ENCODE data around the gene PAF1. TPM values are rescaled to one million over a fixed set of nuclear protein-coding genes. Genes with fewer than 3 reads are reported as not detected.
A peak's percentile ranks its signal among the peaks of the same experiment; 100 is the strongest.

PAF1 gene
- 10 to 100 TPM; 46.8 to 60.2 (median 54.2) TPM for total RNA-seq
- 10 to 100 TPM; 50.9 to 86.9 (median 51.6) TPM for polyA plus RNA-seq
- long read RNA-seq, donor 1, transcript PAF1-201 (14 exons, 2,066 nt), result major isoform, 15 of 22 reads
- long read RNA-seq, donor 1, partial matches to known transcripts, result 5 of 22 reads
- long read RNA-seq, donor 1, other reads (novel, unspliced or antisense), result 0 of 22 reads
- long read RNA-seq, donor 2, transcript PAF1-201 (14 exons, 2,066 nt), result major isoform, 5 of 33 reads
- long read RNA-seq, donor 2, partial matches to known transcripts, result 28 of 33 reads
- long read RNA-seq, donor 2, other reads (novel, unspliced or antisense), result 0 of 33 reads
- long read RNA-seq, donor 3, transcript PAF1-201 (14 exons, 2,066 nt), result major isoform, 5 of 5 reads
- long read RNA-seq, donor 3, partial matches to known transcripts, result 0 of 5 reads
- long read RNA-seq, donor 3, other reads (novel, unspliced or antisense), result 0 of 5 reads
- long read RNA-seq, donor 4, transcript PAF1-201 (14 exons, 2,066 nt), result major isoform, 33 of 41 reads
- long read RNA-seq, donor 4, partial matches to known transcripts, result 3 of 41 reads
- long read RNA-seq, donor 4, other reads (novel, unspliced or antisense), result 5 of 41 reads
- long read RNA-seq, donor 5, transcript PAF1-201 (14 exons, 2,066 nt), result major isoform, 117 of 138 reads
- long read RNA-seq, donor 5, partial matches to known transcripts, result 4 of 138 reads
- long read RNA-seq, donor 5, other reads (novel, unspliced or antisense), result 17 of 138 reads
- long read RNA-seq, donor 6, transcript PAF1-201 (14 exons, 2,066 nt), result major isoform, 29 of 39 reads
- long read RNA-seq, donor 6, partial matches to known transcripts, result 1 of 39 reads
- long read RNA-seq, donor 6, other reads (novel, unspliced or antisense), result 8 of 39 reads
- long read RNA-seq, donor 7, transcript PAF1-201 (14 exons, 2,066 nt), result major isoform, 6 of 11 reads
- long read RNA-seq, donor 7, partial matches to known transcripts, result 5 of 11 reads
- long read RNA-seq, donor 7, other reads (novel, unspliced or antisense), result 0 of 11 reads
- long read RNA-seq, donor 8, transcript PAF1-201 (14 exons, 2,066 nt), result major isoform, 19 of 20 reads
- long read RNA-seq, donor 8, partial matches to known transcripts, result 0 of 20 reads
- long read RNA-seq, donor 8, other reads (novel, unspliced or antisense), result 0 of 20 reads
- long read RNA-seq, donor 9, transcript PAF1-201 (14 exons, 2,066 nt), result major isoform, 8 of 49 reads
- long read RNA-seq, donor 9, partial matches to known transcripts, result 15 of 49 reads
- long read RNA-seq, donor 9, other reads (novel, unspliced or antisense), result 26 of 49 reads
- long read RNA-seq, donor 10, transcript PAF1-201 (14 exons, 2,066 nt), result major isoform, 6 of 22 reads
- long read RNA-seq, donor 10, partial matches to known transcripts, result 16 of 22 reads
- long read RNA-seq, donor 10, other reads (novel, unspliced or antisense), result 0 of 22 reads

DNA sequence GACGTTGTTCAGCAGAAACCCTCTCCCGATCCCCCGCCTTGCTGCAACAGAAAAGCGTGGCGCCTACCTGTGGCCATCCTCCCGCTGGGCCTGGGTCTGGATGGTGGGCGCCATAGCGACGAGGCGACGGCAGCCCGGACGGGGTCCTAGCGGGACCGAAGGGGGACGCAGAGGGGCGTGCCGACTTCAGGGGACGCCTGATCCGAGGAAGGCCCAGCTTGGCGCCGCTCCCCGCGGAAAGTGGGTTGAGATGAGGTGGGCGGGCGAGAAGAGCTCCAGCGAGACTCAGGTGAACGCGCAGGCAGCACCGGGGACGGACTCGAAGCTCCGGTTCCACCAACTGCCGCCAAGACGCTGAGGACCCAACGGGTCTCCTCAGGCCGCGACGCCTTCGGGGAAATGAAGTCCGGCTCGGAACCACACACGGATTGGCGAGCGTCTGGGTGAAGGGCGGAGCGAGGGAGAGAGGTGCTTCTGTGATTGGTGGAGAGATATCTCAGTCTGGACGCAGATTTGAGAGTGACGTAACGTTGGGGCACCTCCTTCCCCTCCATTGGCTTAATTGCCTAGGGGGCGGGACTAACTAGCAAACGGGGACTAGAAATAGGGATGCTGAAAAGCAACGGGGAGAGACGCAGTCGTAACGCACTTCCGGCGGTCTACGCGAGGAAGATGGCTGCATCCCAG lies at the start of gene PAF1, which contains the start of gene MED29:
TSS of gene PAF1 (minus strand) at position 356 of the 687 bp plus-strand sequence. CDS start at position 114, 242 bp downstream.
TSS of gene MED29 (plus strand) at position 628 of the 687 bp plus-strand sequence. CDS start at position 673, 45 bp downstream.
- WGBS, 4 donors, result 0 to 1% (median 1%) methylated on average over 15 to 60 of the region's 60 CpGs
- peaks cover 0 to 48% of the 10 kb centered on the region in 2 donors for H3K36me3 ChIP-seq (replicated peaks in 1 of 2)
- H3K27me3 ChIP-seq, result no peaks in the 10 kb centered on the region
- TF ChIP-seq POLR2A (IDR thresholded peaks at IDR 0.05), result peak; percentile 89 to 97
- TF ChIP-seq, protein P1, sequence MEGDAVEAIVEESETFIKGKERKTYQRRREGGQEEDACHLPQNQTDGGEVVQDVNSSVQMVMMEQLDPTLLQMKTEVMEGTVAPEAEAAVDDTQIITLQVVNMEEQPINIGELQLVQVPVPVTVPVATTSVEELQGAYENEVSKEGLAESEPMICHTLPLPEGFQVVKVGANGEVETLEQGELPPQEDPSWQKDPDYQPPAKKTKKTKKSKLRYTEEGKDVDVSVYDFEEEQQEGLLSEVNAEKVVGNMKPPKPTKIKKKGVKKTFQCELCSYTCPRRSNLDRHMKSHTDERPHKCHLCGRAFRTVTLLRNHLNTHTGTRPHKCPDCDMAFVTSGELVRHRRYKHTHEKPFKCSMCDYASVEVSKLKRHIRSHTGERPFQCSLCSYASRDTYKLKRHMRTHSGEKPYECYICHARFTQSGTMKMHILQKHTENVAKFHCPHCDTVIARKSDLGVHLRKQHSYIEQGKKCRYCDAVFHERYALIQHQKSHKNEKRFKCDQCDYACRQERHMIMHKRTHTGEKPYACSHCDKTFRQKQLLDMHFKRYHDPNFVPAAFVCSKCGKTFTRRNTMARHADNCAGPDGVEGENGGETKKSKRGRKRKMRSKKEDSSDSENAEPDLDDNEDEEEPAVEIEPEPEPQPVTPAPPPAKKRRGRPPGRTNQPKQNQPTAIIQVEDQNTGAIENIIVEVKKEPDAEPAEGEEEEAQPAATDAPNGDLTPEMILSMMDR (IDR thresholded peaks at IDR 0.05), result peak in 3 of 6 experiments; percentile 14 to 23 (median 16)
- H3K27ac ChIP-seq, result peak within 1 kb of the TSS; percentile 64 to 100 (median 97)
- intact Hi-C loops (cut with DNase I), result no loop called here
- H3K4me1 ChIP-seq (replicated peaks in 1 of 2), result peaks cover 13 to 17% of the 10 kb centered on the region in 2 donors
- H3K9me3 ChIP-seq (replicated peaks in 1 of 3), result no peaks in the 10 kb centered on the region
- DNase-seq, result peak; percentile 97 to 99 (median 99)
- peak within 1 kb of the TSS; percentile 55 to 97 (median 71) for H3K4me3 ChIP-seq

DNA sequence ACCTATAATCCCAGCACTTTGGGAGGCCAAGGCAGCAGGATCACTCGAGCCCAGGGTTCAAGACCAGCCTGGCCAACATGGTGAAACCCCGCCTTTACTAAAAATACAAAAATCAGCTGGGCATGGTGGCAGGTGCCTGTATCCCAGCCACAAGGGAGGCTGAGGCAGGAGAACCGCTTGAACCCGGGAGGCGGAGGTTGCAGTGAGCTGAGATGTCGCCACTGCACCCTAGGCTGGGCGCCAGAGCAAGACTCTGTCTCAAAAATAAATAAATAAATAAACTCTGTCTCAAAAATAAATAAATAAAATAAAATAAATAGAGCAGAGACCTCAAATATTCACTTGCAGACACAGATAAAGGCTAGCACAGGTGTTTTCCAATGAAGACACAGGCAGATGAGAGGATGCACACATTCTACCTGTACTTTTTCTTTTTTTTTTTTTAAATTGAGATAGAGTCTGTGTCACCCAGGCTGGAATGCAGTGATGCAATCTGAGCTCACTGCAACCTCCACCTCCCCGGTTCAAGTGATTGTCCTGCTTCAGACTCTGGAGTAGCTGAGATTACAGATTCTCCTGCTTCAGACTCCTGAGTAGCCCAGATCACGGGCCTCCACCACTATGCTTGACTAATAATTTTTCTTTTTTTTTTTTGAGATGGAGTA lies 47.5 kb upstream of the PAF1 start:
- H3K27me3 ChIP-seq, result no peaks in the 10 kb centered on the region
- no peaks in the 10 kb centered on the region for H3K9me3 ChIP-seq (replicated peaks in 1 of 3)
- DNase-seq, result no peak
- no peak overlapping the region for H3K27ac ChIP-seq
- TF ChIP-seq POLR2A (IDR thresholded peaks at IDR 0.05), result no peak
- TF ChIP-seq, protein P1 (IDR thresholded peaks at IDR 0.05), result no peak
- intact Hi-C loops (cut with DNase I), result loop anchor here in 1 of 2 donors (10.0 kb wide), 1 partner anchor 236 kb away; no protein-coding TSS in a partner anchor
- peaks cover 18 to 22% of the 10 kb centered on the region in 2 donors for H3K4me1 ChIP-seq (replicated peaks in 1 of 2)
- H3K4me3 ChIP-seq, result no peak overlapping the region
- H3K36me3 ChIP-seq (replicated peaks in 1 of 2), result peaks cover 0 to 14% of the 10 kb centered on the region in 2 donors
- WGBS, 4 donors, result 76 to 83% (median 82%) methylated on average over 9 of the region's 9 CpGs

DNA sequence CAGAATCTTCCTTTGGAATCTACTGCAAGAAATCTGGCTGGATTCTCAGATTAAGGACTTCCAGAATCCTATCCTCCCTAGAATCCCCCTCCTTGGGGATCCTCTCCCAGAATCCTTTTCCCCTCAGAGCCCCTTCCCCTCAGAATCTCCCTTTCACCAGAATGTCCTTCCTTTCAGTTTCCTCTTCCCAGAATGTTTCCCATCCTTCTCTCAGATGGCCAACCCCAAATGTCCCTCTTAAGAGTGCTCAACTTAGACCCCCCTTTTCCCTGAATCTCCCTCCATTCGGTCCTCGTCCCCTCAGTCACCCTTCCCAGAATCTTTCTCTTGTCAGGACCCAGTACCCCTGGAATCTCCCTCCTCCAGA lies 45.4 kb upstream of the PAF1 start:
- DNase-seq, result no peak
- H3K27ac ChIP-seq, result peak overlapping the region; percentile 35 to 90 (median 61)
- H3K9me3 ChIP-seq (replicated peaks in 1 of 3), result no peaks in the 10 kb centered on the region
- H3K4me1 ChIP-seq (replicated peaks in 1 of 2), result peaks cover 18 to 22% of the 10 kb centered on the region in 2 donors
- H3K27me3 ChIP-seq, result no peaks in the 10 kb centered on the region
- peak overlapping the region in 2 of 4 donors; percentile 35 to 95 for H3K4me3 ChIP-seq
- TF ChIP-seq POLR2A (IDR thresholded peaks at IDR 0.05), result no peak
- TF ChIP-seq, protein P1 (IDR thresholded peaks at IDR 0.05), result no peak
- WGBS, 4 donors, result 1 to 4% (median 2%) methylated on average over 2 of the region's 2 CpGs
- peaks cover 0 to 31% of the 10 kb centered on the region in 2 donors for H3K36me3 ChIP-seq (replicated peaks in 1 of 2)
- intact Hi-C loops (cut with DNase I), result loop anchor here in 1 of 2 donors (10.0 kb wide), 1 partner anchor 238 kb away; no protein-coding TSS in a partner anchor

Measured in adrenal gland (tissue), 19 donors.